HG03565 (cell line): Measurements from ENCODE around the gene PRDX2.

ENCODE experiments used
- ATAC-seq: cut with Tn5 transposase; IDR thresholded peaks from one replicate; pipeline ENCODE4 v1.9.1; 2021; ENCODE audit warnings: mild to moderate bottlenecking, moderate library complexity; ENCODE audit not compliant: unreplicated experiment

Gene PRDX2

DNA sequence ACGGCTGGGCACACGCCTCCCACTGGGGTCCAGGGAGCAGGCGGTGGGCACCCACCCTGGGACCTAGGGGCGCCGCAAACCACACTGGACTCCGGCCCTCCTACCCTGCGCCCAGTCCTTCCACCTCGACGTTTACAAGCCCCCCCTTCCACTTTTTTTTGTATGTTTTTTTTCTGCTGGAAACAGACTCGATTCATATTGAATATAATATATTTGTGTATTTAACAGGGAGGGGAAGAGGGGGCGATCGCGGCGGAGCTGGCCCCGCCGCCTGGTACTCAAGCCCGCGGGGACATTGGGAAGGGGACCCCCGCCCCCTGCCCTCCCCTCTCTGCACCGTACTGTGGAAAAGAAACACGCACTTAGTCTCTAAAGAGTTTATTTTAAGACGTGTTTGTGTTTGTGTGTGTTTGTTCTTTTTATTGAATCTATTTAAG lies 8.7 kb downstream of the PRDX2 start:
- no peak for ATAC-seq

DNA sequence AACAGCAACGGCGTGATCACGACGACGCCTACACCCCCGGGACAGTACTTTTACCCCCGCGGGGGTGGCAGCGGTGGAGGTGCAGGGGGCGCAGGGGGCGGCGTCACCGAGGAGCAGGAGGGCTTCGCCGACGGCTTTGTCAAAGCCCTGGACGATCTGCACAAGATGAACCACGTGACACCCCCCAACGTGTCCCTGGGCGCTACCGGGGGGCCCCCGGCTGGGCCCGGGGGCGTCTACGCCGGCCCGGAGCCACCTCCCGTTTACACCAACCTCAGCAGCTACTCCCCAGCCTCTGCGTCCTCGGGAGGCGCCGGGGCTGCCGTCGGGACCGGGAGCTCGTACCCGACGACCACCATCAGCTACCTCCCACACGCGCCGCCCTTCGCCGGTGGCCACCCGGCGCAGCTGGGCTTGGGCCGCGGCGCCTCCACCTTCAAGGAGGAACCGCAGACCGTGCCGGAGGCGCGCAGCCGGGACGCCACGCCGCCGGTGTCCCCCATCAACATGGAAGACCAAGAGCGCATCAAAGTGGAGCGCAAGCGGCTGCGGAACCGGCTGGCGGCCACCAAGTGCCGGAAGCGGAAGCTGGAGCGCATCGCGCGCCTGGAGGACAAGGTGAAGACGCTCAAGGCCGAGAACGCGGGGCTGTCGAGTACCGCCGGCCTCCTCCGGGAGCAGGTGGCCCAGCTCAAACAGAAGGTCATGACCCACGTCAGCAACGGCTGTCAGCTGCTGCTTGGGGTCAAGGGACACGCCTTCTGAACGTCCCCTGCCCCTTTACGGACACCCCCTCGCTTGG lies 9.3 kb downstream of the PRDX2 start:
- no peak for ATAC-seq

DNA sequence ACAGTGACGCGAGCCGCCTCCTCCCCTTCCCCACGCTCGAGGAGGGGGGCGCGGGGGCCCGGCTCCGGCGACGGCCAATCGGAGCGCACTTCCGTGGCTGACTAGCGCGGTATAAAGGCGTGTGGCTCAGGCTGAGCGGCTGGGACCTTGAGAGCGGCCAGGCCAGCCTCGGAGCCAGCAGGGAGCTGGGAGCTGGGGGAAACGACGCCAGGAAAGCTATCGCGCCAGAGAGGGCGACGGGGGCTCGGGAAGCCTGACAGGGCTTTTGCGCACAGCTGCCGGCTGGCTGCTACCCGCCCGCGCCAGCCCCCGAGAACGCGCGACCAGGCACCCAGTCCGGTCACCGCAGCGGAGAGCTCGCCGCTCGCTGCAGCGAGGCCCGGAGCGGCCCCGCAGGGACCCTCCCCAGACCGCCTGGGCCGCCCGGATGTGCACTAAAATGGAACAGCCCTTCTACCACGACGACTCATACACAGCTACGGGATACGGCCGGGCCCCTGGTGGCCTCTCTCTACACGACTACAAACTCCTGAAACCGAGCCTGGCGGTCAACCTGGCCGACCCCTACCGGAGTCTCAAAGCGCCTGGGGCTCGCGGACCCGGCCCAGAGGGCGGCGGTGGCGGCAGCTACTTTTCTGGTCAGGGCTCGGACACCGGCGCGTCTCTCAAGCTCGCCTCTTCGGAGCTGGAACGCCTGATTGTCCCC lies 10.1 kb downstream of the PRDX2 start, which contains the start of gene JUNB:
JUNB (plus strand) TSS at position 142 of the 706 bp plus-strand sequence; CDS start at position 428, 286 bp downstream.
- ATAC-seq = peak; percentile 25

DNA sequence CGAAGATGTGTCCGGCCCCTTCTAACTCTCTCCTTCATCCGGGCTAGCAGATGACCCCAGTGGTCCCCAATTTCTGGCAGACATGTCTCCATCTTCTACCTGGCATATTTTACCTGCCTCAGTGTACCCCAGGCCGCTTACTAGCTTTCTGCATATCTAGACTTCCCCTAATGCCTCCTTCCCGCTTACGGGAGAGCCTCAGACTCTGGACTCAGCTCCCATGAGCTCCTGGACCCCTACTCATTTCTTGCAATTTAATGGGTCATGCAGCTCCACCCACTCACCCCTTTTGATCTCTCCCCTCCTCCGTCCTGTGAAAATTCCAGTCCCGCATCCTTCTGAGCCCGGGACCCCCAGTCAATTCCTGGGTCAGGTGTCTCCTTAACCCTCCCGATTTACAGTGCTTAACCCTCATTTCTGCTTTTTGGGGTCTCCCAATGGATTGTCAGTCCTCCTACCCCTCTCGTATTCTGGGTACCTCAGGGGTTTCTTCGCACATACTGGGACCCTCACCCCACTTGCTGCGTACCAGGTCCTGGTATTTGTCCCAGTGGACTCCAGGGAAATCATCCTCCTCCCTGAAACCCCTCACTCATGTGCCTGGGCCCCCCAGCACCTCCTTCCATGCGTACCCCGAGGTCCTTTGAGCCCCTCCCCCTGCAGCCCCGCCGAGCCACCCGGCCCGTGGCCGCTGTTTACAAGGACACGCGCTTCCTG lies 10.8 kb downstream of the PRDX2 start:
- ATAC-seq = no peak

DNA sequence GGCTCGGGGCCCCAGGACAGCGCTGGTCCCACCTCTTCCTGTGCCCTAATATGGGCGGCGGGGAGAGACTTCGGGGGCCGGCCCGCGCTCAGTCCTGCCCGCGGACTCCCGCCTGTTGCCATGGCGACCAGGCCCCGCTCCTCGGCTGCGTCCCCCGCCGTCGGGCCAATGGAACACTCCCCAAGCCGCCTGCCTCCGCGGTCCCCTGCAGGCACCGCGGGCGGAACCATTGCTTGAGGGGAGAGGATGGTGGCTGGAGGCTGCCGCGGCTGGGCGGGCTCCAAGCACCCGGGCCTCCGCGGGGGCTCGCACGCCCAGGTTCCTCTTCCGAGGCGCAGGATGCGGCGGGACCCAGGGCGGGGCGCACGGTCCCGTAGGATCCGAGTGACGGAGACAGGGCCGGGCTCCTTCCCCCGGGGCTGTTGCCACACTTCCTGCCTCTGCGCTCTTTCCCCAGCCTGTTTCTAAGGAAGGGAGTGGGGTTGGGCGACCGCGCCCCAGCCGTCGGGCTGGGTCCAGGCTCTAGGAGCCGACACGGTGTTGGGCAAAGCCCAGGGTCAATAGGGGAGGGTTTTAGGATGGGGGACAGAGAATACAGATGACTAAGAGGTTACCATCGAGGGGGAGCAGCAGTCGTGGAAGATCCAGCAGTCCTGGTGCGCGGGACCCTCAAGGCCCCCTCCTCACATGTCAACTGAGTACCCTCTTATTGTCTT lies 11.5 kb downstream of the PRDX2 start:
- ATAC-seq = peak; percentile 32

DNA sequence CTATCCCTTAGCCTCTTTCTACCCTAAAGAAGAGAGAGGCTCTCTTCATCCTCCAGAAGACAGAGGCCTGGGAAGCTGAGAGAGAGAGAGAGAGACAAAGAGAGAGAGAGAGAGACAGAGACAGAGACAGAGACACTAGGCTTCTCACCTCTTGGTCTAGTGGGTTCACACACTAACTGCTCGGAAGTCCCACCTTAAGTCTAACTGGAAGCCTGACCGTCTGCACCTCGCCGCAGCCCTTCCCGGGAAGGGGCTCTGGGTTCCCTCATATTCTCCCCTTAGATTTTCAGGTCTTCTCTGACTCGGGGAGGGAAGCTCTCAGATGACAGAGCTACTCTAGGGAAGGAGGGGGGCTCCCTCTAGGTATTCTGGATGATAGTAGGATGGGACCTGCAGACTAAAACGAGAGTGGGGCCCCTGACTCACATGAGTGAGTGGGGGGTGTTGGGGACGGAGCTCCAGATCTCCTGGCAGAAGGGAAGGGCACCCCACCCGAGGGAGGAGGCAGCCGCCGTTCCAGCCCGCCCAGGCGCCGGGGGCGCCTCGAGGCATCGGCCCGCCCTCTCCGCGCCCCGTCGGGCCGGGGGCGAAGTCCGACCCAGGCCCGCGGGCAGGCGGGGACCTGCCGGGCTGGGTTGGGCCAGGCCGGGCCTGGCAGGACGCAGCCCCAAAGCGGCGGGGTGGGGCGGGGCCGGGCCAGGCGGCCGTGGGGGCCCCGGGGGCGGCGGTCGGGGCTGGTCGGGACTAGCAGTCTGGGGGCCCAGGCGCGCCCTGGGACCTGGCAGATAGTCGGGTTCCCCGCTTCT lies 12.3 kb downstream of the PRDX2 start:
- ATAC-seq = peak; percentile 1

DNA sequence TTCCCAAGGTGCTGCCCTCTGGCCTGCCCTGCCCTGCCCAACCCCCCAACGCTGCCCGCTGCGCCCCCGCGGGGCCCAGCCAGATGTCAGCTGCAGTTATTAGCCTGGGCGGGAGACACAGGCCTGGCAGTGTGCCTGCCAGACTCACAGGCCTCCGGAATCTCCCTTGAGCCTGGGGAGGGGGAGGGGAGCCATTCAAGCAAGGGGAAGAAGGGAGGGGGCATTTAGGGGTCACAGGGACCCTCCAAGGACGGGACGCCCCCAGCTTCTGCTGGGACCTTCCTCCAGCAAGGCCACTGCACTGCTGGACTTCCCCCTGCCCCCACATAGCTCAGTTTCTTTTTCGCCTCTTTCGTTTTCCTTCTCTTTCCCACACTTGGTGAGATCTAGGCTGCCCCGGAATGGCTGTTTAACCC lies 12.9 kb downstream of the PRDX2 start:
- no peak for ATAC-seq

DNA sequence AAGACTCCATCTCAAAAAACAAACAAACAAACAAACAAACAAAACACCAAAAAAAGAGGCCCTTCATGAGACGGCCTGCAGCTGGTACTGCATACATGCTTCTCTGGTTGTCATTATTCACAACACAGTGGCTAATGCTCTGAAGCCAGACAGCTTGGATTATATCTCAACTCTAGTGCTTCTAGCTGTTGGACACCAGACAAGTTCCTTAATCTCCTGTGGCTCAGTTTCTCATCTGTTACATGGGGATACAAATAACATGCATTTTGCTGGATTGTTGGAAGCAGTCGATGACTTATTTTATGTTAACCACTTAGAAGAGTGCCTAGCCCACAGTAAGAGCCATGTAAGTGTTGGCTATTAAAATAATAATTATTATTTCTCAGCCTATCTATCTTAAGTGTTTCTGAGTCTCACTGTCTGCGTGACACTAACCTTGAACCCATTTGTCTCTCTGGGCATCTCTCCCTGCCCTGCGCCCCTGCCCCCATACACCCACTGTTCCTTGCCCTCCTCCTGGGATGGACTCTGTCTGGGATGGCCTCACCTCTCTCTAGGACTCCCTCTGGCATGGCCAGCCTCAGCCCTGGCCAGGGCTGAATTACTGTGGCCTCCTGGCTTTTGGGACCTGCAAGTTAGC lies 13.4 kb downstream of the PRDX2 start:
- ATAC-seq = no peak

DNA sequence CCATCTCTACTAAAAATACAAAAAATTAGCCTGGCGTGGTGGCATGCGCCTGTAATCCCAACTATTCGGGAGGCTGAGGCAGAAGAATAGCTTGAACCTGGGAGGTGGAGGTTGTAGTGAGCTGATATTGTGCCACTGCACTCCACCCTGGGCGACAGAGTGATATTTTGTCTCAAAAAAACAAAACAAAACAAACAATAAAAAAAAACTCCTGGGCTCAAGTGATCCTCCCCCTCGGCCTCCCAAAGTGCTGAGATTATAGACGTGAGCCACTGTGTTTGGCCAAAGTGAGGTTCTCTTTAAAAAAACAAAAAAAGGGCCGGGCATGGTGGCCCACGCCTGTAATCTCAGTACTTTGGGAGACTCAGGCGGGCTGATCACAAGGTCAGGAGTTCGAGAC lies 14.1 kb downstream of the PRDX2 start:
- no peak for ATAC-seq

DNA sequence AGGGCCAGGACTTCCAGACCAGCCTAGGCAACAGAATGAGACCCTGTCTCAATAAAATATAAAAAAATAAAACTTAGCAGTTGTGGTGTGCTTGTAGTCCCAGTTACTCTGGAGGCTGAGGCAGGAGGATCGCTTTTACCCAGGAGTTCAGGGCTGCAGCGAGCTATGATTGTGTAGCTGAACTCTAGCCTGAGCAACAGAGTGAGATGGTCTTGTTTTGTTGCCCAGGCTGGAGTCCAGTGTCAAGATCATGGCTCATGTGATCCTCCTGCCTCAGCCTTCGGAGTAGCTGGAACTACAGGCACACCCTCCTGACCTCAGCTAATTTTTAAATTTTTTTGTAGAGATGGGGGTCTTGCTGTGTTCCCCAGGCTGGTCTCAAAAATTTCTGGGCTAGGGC lies 14.6 kb downstream of the PRDX2 start:
- ATAC-seq = no peak

DNA sequence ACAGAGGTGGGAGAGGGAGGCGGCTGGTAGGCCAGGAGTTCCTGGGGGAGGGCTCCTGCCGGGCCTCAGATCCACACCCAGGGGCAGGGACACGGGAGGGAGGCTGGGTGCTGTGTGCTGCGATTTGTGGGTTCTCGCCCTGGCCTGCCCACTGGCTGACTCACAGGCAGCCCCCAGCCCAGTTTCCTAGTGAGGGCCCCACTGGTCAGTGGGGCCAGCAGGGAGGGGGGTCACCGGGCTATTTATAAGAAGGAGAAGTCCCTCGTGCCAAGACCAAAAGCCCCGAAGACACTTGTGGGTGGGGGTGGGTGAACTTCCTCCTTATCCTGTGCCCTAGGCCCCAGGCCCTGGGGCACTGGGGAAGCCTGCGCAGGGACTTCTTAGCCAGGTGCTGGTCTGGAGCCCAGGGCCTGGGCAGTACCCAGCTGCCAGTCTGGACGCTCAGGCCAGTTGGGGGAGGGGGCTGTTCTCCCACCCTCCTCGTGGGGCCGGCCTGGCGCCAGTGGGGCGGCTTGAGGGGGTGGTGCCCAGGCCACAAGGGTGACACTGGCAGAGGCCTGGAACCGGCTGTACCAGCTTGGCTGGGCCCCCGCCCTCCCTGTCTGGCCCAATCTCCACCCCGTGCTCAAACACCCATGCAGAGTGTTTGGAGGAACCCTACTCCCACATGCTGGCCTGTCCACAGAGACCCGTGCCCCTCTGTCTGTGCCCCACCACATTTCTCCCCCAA lies 15.3 kb downstream of the PRDX2 start:
- no peak for ATAC-seq

DNA sequence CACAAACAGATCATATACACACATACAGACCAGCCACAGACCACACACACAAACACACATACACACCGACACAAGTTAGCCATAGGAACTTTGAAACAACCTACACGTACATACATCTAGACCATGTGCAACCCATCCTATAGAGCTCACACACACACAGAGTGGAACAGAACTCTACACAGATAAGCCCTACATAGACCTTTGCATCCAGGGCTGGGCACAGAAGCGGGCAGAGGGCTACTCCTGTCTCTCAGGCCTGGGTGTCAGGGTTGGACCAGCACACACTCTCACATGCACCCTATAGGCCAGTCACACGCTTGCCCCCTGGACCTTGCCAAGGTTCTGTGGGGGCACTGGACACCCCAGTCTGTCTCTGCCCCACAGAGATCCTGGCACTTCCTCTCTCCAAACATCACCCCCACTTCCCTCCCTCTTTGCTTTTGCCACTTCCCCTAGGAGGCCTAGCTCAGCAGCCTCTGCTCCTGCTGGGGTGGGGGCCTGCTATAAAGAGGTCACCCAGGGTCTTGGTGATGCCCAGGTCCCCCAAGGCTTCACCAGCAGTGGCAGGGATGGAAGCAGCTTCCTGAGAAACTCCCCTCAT lies 16.1 kb downstream of the PRDX2 start:
- ATAC-seq = no peak

DNA sequence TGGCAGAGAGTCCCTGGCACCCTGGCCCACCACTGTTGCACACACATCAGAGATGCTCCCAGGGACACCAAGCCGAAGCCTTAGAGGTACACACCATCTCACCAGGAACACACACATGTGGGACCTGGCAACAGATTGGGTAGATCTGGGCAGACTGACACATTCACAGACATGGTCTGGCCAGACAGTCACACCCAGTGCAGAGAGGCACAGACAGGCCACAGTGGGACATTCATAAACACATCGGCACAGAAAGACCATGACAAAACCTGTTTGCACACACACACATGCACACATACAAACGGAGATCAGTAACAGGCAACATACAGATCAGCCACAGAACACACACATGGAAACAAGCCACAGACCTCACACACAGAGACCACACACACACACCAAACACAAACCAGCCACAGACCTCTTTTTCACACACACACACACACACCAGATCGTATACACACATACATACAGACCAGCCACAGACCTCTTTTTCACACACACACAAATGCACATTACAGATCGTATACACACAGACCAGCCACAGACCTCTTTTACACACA lies 16.6 kb downstream of the PRDX2 start:
- ATAC-seq = no peak

DNA sequence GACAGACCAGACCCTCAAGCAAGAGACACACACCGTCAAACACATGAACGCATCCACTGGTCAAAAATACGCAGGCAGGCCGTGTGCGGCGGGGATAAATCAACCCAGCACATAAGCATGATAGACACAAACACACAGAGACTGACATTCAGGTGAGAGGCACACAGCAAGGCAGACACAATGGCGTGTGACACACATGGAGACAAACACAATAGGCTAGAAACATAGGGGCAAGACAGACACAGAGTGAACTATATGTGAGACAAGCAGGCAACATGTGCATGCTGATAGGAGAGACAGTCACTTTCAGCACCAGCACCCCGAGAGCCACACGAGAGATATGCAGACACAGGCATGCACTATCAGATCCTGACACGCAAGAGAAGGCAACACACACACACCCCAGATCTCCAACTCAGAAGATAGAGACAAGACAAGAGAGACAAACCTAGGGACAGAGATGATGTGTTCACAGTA lies 17.2 kb downstream of the PRDX2 start:
- ATAC-seq = no peak

DNA sequence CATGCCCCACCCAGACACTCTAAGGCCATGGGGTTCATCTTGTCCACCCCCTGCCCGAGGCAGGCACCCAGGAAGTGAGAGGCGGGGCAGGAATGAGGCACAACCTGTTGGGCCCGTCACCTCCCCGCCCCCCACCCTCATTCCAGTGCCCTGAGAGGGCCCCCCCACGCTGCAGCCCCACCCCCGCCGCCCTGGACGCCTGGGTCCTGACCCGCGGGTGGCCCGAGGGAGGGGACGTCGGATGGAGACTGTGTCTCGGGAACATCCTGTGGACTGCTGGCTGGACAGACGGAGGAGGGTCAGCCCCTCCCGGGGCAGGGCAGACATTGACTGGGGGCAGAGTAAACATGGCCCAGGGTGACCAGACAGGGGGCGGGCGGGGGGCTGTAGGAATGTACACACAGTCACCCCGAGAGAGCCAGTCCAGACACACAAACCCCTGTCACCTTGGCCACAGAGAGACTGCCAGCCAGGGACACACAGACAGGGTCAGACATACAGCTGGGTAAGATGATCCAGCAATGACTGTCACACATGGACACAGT lies 17.7 kb downstream of the PRDX2 start:
- ATAC-seq = no peak

DNA sequence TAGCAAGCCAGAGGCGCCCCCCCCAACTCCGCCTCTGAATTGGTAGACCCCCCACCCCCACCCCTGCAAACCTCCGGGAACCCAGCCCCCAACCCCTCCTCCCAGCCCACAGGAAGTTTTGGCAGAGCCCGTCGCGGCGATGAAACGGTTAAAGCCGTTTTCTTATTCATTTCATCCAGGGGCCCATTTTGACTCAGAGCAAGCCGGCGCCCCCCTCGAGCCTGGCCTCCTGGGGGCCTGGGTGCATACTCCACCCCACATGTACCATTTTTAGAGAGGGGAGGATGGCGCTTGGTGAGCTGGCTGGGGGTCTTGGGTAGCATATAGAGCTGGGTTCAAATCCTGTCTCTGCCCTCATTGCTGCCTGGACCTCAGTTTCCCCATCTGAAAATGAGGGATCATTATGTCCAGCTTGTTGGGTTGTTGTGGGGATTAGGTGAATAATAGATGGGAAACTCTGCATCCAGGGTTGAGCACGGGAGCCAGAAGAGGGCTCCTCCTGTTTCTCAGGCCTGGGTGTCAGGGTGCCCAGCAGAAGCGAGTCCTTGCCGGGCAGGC lies 18.2 kb downstream of the PRDX2 start:
- ATAC-seq = no peak
